HEK293 (cell line): Measurements from ENCODE around the gene PROB1.

ENCODE experiments used
- CTCF ChIA-PET: fragments of 350-600 bp; formaldehyde crosslinking; extraction: SDS; loops from one replicate; lab custom pipeline; 2021; ENCODE audit warnings: antibody characterized with exemption; lab: Yijun Ruan, JAX
- POLR2A ChIA-PET: fragments of 300-600 bp; formaldehyde crosslinking; extraction: SDS; loops from one replicate; lab custom pipeline; 2020; ENCODE audit warnings: antibody characterized with exemption, inconsistent platforms; lab: Yijun Ruan, JAX
- H3K27ac ChIP-seq: fragments of 200-500 bp; sonication (Bioruptor generic); 2 replicates; pipeline ENCODE4 v1.5.1; 2014; ENCODE audit warnings: low read depth, low read length, control low read depth, inconsistent platforms; ENCODE audit errors: extremely low read depth
- H3K36me3 ChIP-seq, 2 experiments: fragments of 200-500 bp in 1 of 2; sonication (Bioruptor generic) in 1 of 2; 1 replicate in 1 of 2; 2 replicates in 1 of 2; pipeline ENCODE4 v1.5.1; 2014 to 2017; ENCODE audit warnings: inconsistent platforms in 2 of 2, low read length in 2 of 2; ENCODE audit not compliant: control insufficient read depth in 2 of 2, insufficient read depth in 1 of 2
- H3K4me1 ChIP-seq: fragments of 200-500 bp; sonication (Bioruptor generic); 2 replicates; pipeline ENCODE4 v1.5.1; 2014; ENCODE audit warnings: mild to moderate bottlenecking, low read length, inconsistent platforms; ENCODE audit not compliant: control insufficient read depth, insufficient read depth
- H3K4me3 ChIP-seq: 2 replicates; pipeline ENCODE4 v1.5.1; 2011; ENCODE audit warnings: low read depth, mild to moderate bottlenecking, control low read depth, low read length, moderate library complexity
- H3K9me3 ChIP-seq: fragments of 200-500 bp; sonication (Bioruptor generic); 2 replicates; pipeline ENCODE4 v1.5.1; 2014; ENCODE audit warnings: low read depth, low read length, inconsistent platforms; ENCODE audit not compliant: control insufficient read depth, insufficient read depth
- ATF2 ChIP-seq: fragments of 450-650 bp; formaldehyde crosslinking; IDR thresholded peaks from 2 replicates; pipeline ENCODE4 v1.5.1; 2016; ENCODE audit warnings: missing biosample characterization, missing genetic modification characterization, low read depth
- BCL11A ChIP-seq: fragments of 450-650 bp; formaldehyde crosslinking; IDR thresholded peaks from 2 replicates; pipeline ENCODE4 v1.5.1; 2016; ENCODE audit warnings: low read depth, missing biosample characterization, missing genetic modification characterization
- BCL6B ChIP-seq: fragments of 450-650 bp; formaldehyde crosslinking; IDR thresholded peaks from 2 replicates; pipeline ENCODE4 v1.5.1; 2017; ENCODE audit warnings: missing biosample characterization, missing genetic modification characterization
- EGR2 ChIP-seq: fragments of 450-650 bp; formaldehyde crosslinking; IDR thresholded peaks from 2 replicates; pipeline ENCODE4 v1.5.1; 2016; ENCODE audit warnings: low read depth, missing biosample characterization, missing genetic modification characterization
- IKZF3 ChIP-seq: fragments of 450-650 bp; IDR thresholded peaks from 2 replicates; pipeline ENCODE4 v1.5.0; 2018; ENCODE audit warnings: missing biosample characterization, mild to moderate bottlenecking, missing genetic modification characterization, moderate library complexity
- KLF7 ChIP-seq: fragments of 450-650 bp; formaldehyde crosslinking; IDR thresholded peaks from 2 replicates; pipeline ENCODE4 v1.5.1; 2016; ENCODE audit warnings: missing biosample characterization, missing genetic modification characterization, borderline replicate concordance
- PRDM1 ChIP-seq: fragments of 450-650 bp; formaldehyde crosslinking; IDR thresholded peaks from 2 replicates; pipeline ENCODE4; 2016; ENCODE audit warnings: missing biosample characterization, missing genetic modification characterization
- SP7 ChIP-seq: fragments of 450-650 bp; formaldehyde crosslinking; IDR thresholded peaks from 2 replicates; pipeline ENCODE4 v1.5.1; 2016; ENCODE audit warnings: missing biosample characterization, missing genetic modification characterization
- TRIM28 ChIP-seq: IDR thresholded peaks from 2 replicates; pipeline ENCODE4 v1.6.1; 2011; ENCODE audit warnings: low read length, control low read depth, borderline replicate concordance
- ZBTB17 ChIP-seq: fragments of 450-650 bp; formaldehyde crosslinking; IDR thresholded peaks from 2 replicates; pipeline ENCODE4 v1.5.1; 2016; ENCODE audit warnings: missing biosample characterization, missing genetic modification characterization
- ZBTB20 ChIP-seq: fragments of 450-650 bp; formaldehyde crosslinking; IDR thresholded peaks from 2 replicates; pipeline ENCODE4 v1.5.1; 2016; ENCODE audit warnings: missing biosample characterization, missing genetic modification characterization
- ZFHX2 ChIP-seq: fragments of 450-650 bp; formaldehyde crosslinking; conservative IDR thresholded peaks from 2 replicates; pipeline ENCODE4 v1.5.1; 2016; ENCODE audit warnings: missing biosample characterization, missing genetic modification characterization
- ZNF112 ChIP-seq: fragments of 450-650 bp; formaldehyde crosslinking; IDR thresholded peaks from 2 replicates; pipeline ENCODE4 v1.5.0; 2017; ENCODE audit warnings: missing biosample characterization, missing genetic modification characterization
- ZNF19 ChIP-seq: fragments of 450-650 bp; formaldehyde crosslinking; IDR thresholded peaks from 2 replicates; pipeline ENCODE4; 2016; ENCODE audit warnings: missing biosample characterization, missing genetic modification characterization, low read depth
- ZNF23 ChIP-seq: fragments of 450-650 bp; formaldehyde crosslinking; IDR thresholded peaks from 2 replicates; pipeline ENCODE4 v1.5.1; 2016; ENCODE audit warnings: missing biosample characterization, missing genetic modification characterization, borderline replicate concordance
- ZNF239 ChIP-seq: fragments of 450-650 bp; formaldehyde crosslinking; IDR thresholded peaks from 2 replicates; pipeline ENCODE4 v1.5.1; 2016; ENCODE audit warnings: missing biosample characterization, missing genetic modification characterization
- ZNF292 ChIP-seq: fragments of 450-650 bp; formaldehyde crosslinking; IDR thresholded peaks from 2 replicates; pipeline ENCODE4 v1.5.1; 2016; ENCODE audit warnings: low read depth, missing biosample characterization, missing genetic modification characterization, borderline replicate concordance
- ZNF335 ChIP-seq: fragments of 450-650 bp; formaldehyde crosslinking; conservative IDR thresholded peaks from 2 replicates; pipeline ENCODE4 v1.5.1; 2016; ENCODE audit warnings: missing biosample characterization, missing genetic modification characterization
- ZNF354C ChIP-seq: fragments of 450-650 bp; formaldehyde crosslinking; IDR thresholded peaks from 2 replicates; pipeline ENCODE4 v1.5.1; 2016; ENCODE audit warnings: missing biosample characterization, missing genetic modification characterization, low read depth, borderline replicate concordance
- ZNF404 ChIP-seq: fragments of 450-650 bp; formaldehyde crosslinking; IDR thresholded peaks from 2 replicates; pipeline ENCODE4 v1.5.1; 2017; ENCODE audit warnings: missing biosample characterization, missing genetic modification characterization
- ZNF473 ChIP-seq: fragments of 450-650 bp; formaldehyde crosslinking; IDR thresholded peaks from 2 replicates; pipeline ENCODE4 v1.5.1; 2017; ENCODE audit warnings: missing biosample characterization, missing genetic modification characterization
- ZNF48 ChIP-seq: fragments of 450-650 bp; formaldehyde crosslinking; IDR thresholded peaks from 2 replicates; pipeline ENCODE4 v1.5.1; 2016; ENCODE audit warnings: missing biosample characterization, missing genetic modification characterization
- ZNF510 ChIP-seq: fragments of 450-650 bp; formaldehyde crosslinking; IDR thresholded peaks from 2 replicates; pipeline ENCODE4 v1.5.1; 2018; ENCODE audit warnings: mild to moderate bottlenecking, missing genetic modification characterization, missing biosample characterization; ENCODE audit not compliant: insufficient replicate concordance
- ZNF555 ChIP-seq: fragments of 450-650 bp; formaldehyde crosslinking; conservative IDR thresholded peaks from 2 replicates; pipeline ENCODE4 v1.5.1; 2017; ENCODE audit warnings: missing biosample characterization, mild to moderate bottlenecking, missing genetic modification characterization, inconsistent platforms
- ZNF561 ChIP-seq: fragments of 450-650 bp; IDR thresholded peaks from 2 replicates; pipeline ENCODE4 v1.5.1; 2018; ENCODE audit warnings: missing biosample characterization, missing genetic modification characterization, borderline replicate concordance
- ZNF585B ChIP-seq: fragments of 450-650 bp; formaldehyde crosslinking; IDR thresholded peaks from 2 replicates; pipeline ENCODE4 v1.5.1; 2016; ENCODE audit warnings: missing biosample characterization, missing genetic modification characterization
- ZNF596 ChIP-seq: fragments of 450-650 bp; IDR thresholded peaks from 2 replicates; pipeline ENCODE4 v1.5.0; 2018; ENCODE audit warnings: missing biosample characterization, mild to moderate bottlenecking, missing genetic modification characterization, moderate library complexity
- ZNF692 ChIP-seq: fragments of 450-650 bp; formaldehyde crosslinking; IDR thresholded peaks from 2 replicates; pipeline ENCODE4 v1.5.1; 2016; ENCODE audit warnings: missing biosample characterization, missing genetic modification characterization
- ZNF747 ChIP-seq: fragments of 450-650 bp; formaldehyde crosslinking; IDR thresholded peaks from 2 replicates; pipeline ENCODE4 v1.5.1; 2016; ENCODE audit warnings: missing biosample characterization, missing genetic modification characterization
- ZNF777 ChIP-seq: fragments of 450-650 bp; formaldehyde crosslinking; IDR thresholded peaks from 2 replicates; pipeline ENCODE4 v1.5.1; 2017; ENCODE audit warnings: missing biosample characterization, missing genetic modification characterization, borderline replicate concordance
- ZNF830 ChIP-seq: fragments of 450-650 bp; IDR thresholded peaks from 2 replicates; pipeline ENCODE4 v1.5.0; 2018; ENCODE audit warnings: missing biosample characterization, missing genetic modification characterization, low read depth, mild to moderate bottlenecking, moderate library complexity

Gene PROB1

DNA sequence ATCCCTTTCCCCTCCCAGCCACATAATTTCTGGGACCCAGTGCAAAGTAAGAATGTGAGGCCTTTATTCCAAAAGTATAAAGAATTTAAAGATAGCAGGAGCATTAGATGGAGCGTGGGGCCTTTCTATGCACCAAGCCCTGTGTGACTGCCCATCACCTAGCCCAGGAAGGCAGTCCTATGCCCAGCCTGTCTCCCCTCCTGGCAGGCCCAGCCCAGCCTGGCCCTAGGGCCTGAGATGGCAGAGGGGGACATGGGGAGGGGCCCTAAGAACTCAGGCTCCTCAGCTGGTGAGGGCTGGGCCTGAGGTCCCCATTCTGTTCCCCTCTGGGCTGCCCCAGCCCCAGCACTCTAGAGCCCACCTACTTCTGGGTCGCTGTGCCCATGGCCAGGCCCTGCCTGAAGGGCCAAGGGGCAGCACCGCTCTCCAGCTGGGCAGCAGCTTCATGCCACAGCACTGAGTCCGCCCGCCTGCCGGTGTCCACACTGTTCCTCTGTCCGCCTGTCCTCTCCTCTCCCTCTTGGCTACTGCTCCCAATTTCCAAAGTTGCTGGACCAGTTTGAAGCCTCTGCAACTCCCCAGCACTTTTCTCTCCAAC lies 10.8 kb downstream of the PROB1 start:
- Histone ChIP-seq H3K4me1 (no peaks in the 10 kb centered on the region), H3K9me3 (no peaks in the 10 kb centered on the region), H3K4me3 (no peak overlapping the region), H3K36me3 (no peaks in the 10 kb centered on the region), H3K27ac (no peak overlapping the region)
- no peak for TF ChIP-seq ZNF555
- no peak for TF ChIP-seq ZNF585B (tag by site-specific recombination)
- no peak for TF ChIP-seq ATF2 (tag by site-specific recombination)
- TF ChIP-seq ZNF473, result no peak
- TF ChIP-seq PRDM1 (tag by site-specific recombination), result no peak
- TF ChIP-seq ZNF239 (tag by site-specific recombination), result no peak
- no peak for TF ChIP-seq ZFHX2 (tag by site-specific recombination)
- TF ChIP-seq ZNF830 (tag by site-specific recombination), result no peak
- TF ChIP-seq BCL11A (tag by site-specific recombination), result no peak
- no peak for TF ChIP-seq SP7
- TF ChIP-seq ZNF747, result no peak
- no peak for TF ChIP-seq ZNF354C
- TF ChIP-seq ZNF777 (tag by site-specific recombination), result no peak
- ChIA-PET CTCF (interaction anchor here (0.5 kb wide), 1 partner anchor 79 kb away, joined by 3 read pairs; no protein-coding TSS in a partner anchor), POLR2A (no interaction called here)

DNA sequence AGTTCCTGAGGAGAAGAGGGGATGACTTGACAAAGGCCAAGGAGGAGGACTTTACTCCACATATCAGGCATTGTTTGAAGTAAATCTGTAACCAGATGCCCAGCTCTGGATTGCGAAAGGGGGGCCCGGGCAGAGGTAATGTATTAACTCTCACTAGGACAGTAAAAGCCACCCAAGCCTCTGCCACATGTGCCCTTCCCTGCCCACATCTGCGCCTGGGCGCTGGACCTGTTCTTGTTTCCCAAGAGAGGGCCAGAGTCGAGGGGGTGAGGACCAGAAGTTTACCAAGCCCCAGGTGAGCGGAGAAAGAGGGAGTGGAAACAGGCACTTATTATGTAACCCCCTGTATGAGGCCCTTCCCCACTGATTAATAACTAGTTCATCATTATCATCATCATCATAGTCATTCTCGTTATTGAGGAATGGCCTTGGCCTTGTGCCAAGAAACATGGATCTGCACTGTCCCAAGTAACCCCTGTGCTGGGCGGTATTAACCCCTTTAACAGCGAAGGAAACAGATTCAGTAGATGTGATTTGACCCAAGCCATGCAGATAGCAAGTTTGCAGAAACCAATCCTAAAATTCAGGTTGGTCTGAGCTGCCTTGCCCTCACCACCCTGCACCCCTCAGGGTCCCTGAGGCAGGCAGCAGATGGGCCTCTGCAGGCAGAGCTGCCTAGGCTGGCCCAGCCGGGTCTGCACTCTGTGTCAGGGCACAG lies 11.5 kb downstream of the PROB1 start, which contains the start of gene SLC23A1:
SLC23A1 (minus strand) TSS at position 23 of the 718 bp plus-strand sequence. CDS start 44 bp downstream, outside the sequence.
- Histone ChIP-seq H3K4me1 (no peaks in the 10 kb centered on the region), H3K9me3 (no peaks in the 10 kb centered on the region), H3K4me3 (no peak within 1 kb of the TSS), H3K27ac (no peak within 1 kb of the TSS), H3K36me3 (no peaks in the 10 kb centered on the region)
- CTCF ChIA-PET, result no interaction called here
- POLR2A ChIA-PET, result no interaction called here
- TF ChIP-seq TRIM28 (no peak), ZNF692 (no peak), ZNF335 (tag by site-specific recombination) (peak; percentile 34), BCL6B (no peak), ZNF48 (tag by site-specific recombination) (no peak), ZNF112 (0 out of 2 replicates have a peak, but pooled peaks have one; percentile 52), ZNF596 (tag by site-specific recombination) (no peak), ZNF23 (tag by site-specific recombination) (no peak), ZNF292 (no peak), ZBTB17 (tag by site-specific recombination) (0 out of 2 replicates have a peak, but pooled peaks have one; percentile 32), ZNF510 (tag by site-specific recombination) (no peak), ZNF561 (tag by site-specific recombination) (no peak), ZBTB20 (tag by site-specific recombination) (peak; percentile 40; the same call in 1 of the 2 replicates), IKZF3 (tag by site-specific recombination) (no peak), KLF7 (tag by site-specific recombination) (no peak), EGR2 (tag by site-specific recombination) (no peak), ZNF404 (no peak), ZNF19 (tag by site-specific recombination) (no peak)
